ENCODE measurements around the gene CYP27C1. TPM values are rescaled to one million over a fixed set of nuclear protein-coding genes. Genes with fewer than 3 reads are reported as not detected.

Gene CYP27C1
- polyA plus RNA-seq, 3 donors: 0.08 to 0.67 (median 0.43) TPM

DNA sequence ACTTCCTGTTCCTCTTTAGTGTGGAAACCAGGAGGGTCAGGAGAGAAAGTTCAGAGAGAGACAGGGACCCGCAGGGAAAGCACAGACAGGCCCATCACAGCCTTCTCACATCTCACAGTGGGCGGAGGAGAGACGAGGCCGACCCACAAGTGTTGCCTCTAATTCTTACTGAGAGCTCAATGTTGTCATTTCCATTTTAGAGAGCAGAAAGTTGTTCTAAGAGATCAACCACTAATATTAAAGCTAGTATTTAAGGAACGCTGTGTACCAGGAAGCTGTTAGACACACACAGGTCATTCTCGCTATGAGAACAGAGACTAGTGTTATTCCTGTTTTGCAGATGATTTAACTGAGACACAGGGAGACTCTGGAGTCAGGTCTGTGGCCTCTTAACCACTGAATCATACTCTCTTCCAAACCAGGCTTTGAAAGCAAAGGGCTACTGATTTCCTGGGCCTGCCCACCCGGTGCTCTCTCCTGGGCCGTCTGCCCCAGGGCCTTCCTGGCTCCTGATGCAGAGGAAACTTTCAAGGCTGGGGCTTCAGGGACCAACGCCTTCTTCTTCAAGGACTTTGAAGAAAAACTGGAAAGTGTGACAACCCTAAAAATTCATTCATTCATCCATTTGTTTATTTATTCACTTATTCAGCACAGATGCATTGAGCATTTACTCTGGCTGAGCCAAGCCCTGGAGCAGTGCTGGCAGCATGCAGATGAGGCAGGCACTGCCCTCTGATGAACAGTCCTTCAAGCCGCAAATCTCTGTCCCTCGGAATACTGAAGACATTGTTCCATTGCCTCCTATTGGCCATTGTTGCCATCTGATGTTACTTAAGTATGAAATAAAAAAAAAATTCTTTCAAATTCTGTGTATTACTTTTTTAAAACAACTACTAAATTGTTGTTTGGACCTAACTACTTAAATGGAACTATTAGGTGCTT lies 76.0 kb downstream of the CYP27C1 start:
- 60 to 74% (median 66%) methylated on average over 11 of the region's 11 CpGs for WGBS, 3 donors
- H3K27ac ChIP-seq (ENCODE audit: low read depth, low read length): peak overlapping the region; percentile 48

- 75 to 91% (median 90%) methylated on average over 4 of the region's 4 CpGs for WGBS, 3 donors
- no peak overlapping the region for H3K27ac ChIP-seq (ENCODE audit: low read depth, low read length)
Measured at GRCh38 chr2:127142663-127143630, 77.2 kb downstream of the CYP27C1 start.

DNA sequence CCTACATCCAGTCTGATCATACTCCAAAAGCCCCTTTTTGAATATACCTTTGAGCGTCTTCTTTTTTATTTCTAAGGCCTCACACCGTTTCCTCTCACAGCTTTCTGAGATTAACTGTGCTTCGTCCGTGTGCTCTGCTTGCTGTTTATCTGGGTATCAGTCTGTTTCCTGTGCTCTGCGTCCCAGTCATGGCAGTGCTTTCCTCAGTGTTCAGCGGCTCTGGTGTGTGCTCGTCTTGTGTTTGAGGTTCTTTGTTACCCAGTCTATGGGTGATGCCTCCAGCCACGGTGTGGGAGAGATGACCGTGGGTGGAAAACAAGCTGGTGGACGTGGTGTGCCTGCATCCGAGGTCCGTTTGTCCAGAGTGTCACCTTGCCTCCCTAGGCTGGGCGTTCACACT lies 79.6 kb downstream of the CYP27C1 start:
- WGBS, 3 donors: 71 to 80% (median 79%) methylated on average over 13 of the region's 13 CpGs
- no peak overlapping the region for H3K27ac ChIP-seq (ENCODE audit: low read depth, low read length)

GRCh38 chr2:127139766-127140165 lies 80.3 kb downstream of the CYP27C1 start:
- no peak overlapping the region for H3K27ac ChIP-seq (ENCODE audit: low read depth, low read length)
- 61 to 69% (median 62%) methylated on average over 2 of the region's 2 CpGs for WGBS, 3 donors

- WGBS, 3 donors: 83 to 96% (median 88%) methylated on average over 12 of the region's 12 CpGs
- H3K27ac ChIP-seq (ENCODE audit: low read depth, low read length): no peak overlapping the region
Measured at GRCh38 chr2:127138281-127138680, 81.8 kb downstream of the CYP27C1 start.

DNA sequence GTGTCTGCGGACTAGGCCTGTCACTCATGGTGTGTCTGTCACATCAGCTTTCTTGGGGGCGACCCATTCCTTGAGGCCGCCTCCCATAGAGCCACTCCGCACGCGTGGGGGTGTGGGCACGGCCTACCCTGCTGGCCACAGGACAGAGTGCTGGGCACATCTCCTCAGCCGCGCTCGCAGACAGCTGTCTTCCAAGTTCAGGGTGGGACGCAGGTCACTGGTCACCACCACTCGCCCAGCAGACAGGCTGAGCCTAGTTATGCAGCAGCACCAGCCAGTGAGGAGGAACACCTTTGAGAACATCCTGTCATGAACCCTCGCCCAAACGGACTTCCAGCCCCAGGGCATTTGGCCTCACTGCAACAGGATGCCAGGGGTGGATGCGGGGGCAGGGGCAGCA lies 82.4 kb downstream of the CYP27C1 start:
- WGBS, 3 donors: 87 to 91% (median 91%) methylated on average over 15 of the region's 15 CpGs
- no peak overlapping the region for H3K27ac ChIP-seq (ENCODE audit: low read depth, low read length)

DNA sequence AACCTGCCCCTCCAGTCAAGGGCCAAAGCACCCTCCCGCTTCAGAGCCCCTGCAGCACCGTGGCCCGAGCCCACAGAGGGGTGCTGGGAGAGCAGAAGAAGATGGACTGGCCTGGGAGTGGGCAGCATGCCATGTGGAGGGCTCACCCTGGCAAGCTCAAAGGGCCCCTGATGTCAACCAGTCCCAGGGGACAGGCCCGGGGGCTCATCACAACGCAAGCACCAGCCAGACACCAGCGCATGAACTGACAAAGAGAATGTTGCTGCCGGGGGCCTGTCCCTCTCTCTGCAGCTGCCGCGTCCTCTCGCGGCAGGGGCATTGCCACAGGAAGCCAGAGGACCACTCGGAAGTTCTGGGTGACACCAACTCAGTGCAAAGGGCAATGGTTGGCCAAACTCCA lies 82.9 kb downstream of the CYP27C1 start:
- WGBS, 3 donors: 87 to 90% (median 89%) methylated on average over 12 of the region's 12 CpGs
- H3K27ac ChIP-seq (ENCODE audit: low read depth, low read length): no peak overlapping the region

DNA sequence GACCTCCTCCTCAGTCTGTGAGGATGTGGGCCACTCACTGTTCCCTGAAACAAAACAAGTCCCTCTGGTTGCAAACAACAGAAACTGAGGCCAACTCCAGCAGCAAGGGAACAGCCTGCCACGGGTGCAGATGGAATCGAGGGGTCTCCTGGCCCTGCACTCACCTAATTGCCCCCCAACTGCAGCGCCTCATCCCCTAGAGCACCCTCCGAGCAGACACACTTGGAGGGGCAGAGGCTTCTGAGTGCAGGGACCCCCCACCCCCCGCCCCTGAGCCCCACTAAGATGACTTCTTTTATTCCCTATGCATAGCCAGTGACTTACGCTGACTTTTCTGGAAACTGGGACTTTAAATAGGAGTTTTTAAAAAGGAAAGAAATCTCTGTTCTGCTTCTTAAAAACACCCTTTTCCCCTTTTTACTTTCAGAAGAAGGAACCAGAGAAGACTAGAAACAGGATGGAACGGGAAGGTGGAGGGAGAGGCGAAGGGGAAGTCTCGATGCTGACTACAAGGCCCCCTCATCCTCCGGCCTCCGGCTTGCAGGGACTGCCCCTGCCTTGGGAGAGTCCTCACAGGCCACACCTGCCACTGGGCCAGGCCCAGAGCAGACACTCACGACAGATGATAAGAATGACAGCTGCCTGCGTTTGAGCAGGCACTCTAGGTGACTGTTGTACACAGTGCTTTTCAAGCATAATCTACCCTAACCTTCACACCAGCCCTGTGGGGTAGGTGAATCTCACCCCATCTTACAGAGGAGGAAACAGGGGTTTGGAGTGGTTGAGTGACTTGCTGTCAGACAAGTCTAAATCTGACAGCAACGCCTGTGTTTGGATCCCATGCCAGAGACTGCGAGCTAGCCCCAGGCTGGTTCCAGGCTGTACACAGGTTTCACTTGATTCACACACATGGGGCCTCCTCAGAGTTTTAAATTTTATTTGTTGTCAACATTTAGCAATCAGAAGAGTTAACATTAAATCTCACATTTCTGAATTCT lies 85.0 kb downstream of the CYP27C1 start:
- WGBS, 3 donors: 66 to 70% (median 68%) methylated on average over 15 of the region's 15 CpGs

DNA sequence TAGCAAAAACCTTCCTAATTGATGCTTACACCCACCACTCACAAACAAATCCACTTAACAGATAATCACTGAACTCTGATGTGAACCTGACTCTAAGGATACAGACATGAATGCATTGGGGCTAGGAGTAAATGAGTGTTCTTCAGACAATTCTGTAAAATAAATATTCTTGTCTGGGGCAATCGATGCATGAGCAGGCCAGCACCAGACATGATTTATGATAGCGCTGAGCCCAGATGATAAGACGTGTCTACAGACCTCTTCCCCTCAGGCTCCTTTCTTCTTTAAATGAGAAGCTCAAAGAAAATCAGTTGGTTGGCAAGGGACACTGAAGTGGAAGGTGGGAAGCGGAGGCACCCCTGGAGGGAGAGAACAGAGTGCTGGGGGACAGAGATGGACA lies 85.9 kb downstream of the CYP27C1 start:
- H3K27ac ChIP-seq (ENCODE audit: low read depth, low read length): no peak overlapping the region
- WGBS, 3 donors: 76 to 83% (median 78%) methylated on average over 4 of the region's 4 CpGs

More for the DNA sequence above, 85.0 kb downstream of the CYP27C1 start:
- H3K27ac ChIP-seq (ENCODE audit: low read depth, low read length): no peak overlapping the region

Other genes with a start within 250 kb of the CYP27C1 start
- gene BIN1, start 113.1 kb downstream of the CYP27C1 start, polyA plus RNA-seq: 10 to 100 TPM; 20.9 to 94.1 (median 78.8) TPM
- gene ERCC3, start 73.8 kb upstream of the CYP27C1 start, polyA plus RNA-seq: 10 to 100 TPM; 16.4 to 30.7 (median 27.4) TPM
- 1 to 10 TPM; 4.0 to 8.7 (median 8.3) TPM for gene MAP3K2, start 167.7 kb upstream of the CYP27C1 start, polyA plus RNA-seq
- under 1 TPM in 2 of 3 donors, not detected in 1; 0.12 to 0.22 TPM for gene PROC, start 198.1 kb upstream of the CYP27C1 start, polyA plus RNA-seq

Measured in adipose tissue (tissue), 3 donors.